Testis (tissue), 3 donors: ENCODE data around the gene SARS1. TPM values are rescaled to one million over a fixed set of nuclear protein-coding genes. Genes with fewer than 3 reads are reported as not detected.

Experiments
- DNase-seq: peaks from one replicate; pipeline ENCODE4 v3.0.0-alpha.2; 2019
- H3K27ac ChIP-seq, 2 donors: fragments of 200-600 bp; sonication (generic); one replicate each; pipeline ENCODE4 v1.5.1; 2019
- H3K27me3 ChIP-seq: fragments of 200-600 bp; sonication (generic); one replicate; pipeline ENCODE4 v1.5.1; 2019
- H3K36me3 ChIP-seq: fragments of 200-600 bp; sonication (generic); one replicate; pipeline ENCODE4 v1.5.1; 2017; ENCODE audit warnings: low read depth; ENCODE audit errors: missing control alignments
- H3K4me1 ChIP-seq: fragments of 200-600 bp; sonication (generic); one replicate; pipeline ENCODE4 v1.5.1; 2019
- H3K4me3 ChIP-seq, 2 donors: fragments of 200-600 bp; sonication (generic); one replicate each; pipeline ENCODE4 v1.5.1; 2017 to 2019
- H3K9me3 ChIP-seq: fragments of 200-600 bp; sonication (generic); one replicate; pipeline ENCODE4 v1.5.1; 2017
- CTCF ChIP-seq, 3 experiments: fragments of 450-650 bp in 2 of 3; fragments of 200-600 bp in 1 of 3; sonication (generic) in 1 of 3; IDR thresholded peaks; one replicate each; pipeline ENCODE4 v1.5.1; 2016 to 2019; ENCODE audit warnings: antibody characterized with exemption in 3 of 3, mild to moderate bottlenecking in 2 of 3, moderate library complexity in 1 of 3
- POLR2A ChIP-seq: fragments of 450-650 bp; IDR thresholded peaks from one replicate; pipeline ENCODE4 v1.6.1; 2017; ENCODE audit warnings: antibody characterized with exemption, mild to moderate bottlenecking, moderate library complexity
- WGBS, 2 donors: methylation state at CpG; one replicate each; pipeline ENCODE4 v1.1.5; 2018; 5-methylcytosine and 5-hydroxymethylcytosine counted together
- intact Hi-C: fragments of 100-400 bp; cut with DNase I; formaldehyde crosslinking; loops from one replicate; pipeline ENCODE4 v1.15.1; 2023; ENCODE audit warnings: low total_unique reads
- polyA plus RNA-seq: library from polyadenylated mRNA; stranded (reverse); fragments of 350-450 nt; fragmentation: Illumina TruSeq; extraction: RNeasy Lipid Tissue Mini Kit (QIAGEN cat#74804); gene quantifications from one replicate; pipeline ENCODE4 v1.2.3, GENCODE V29; 2014; ENCODE audit warnings: low read depth, low replicate concordance; ENCODE audit not compliant: insufficient read depth
- total RNA-seq, 2 donors: library from RNA; depleted of rRNA; stranded (reverse); fragments of >200 nt; gene quantifications; one replicate each; pipeline ENCODE4 v1.2.3, GENCODE V29; 2016

The SARS1 gene
- total and polyA plus RNA-seq, 3 donors from 2014 or later = 112 to 149 (median 132) TPM

GRCh38 chr1:109263597-109264378 lies 50.1 kb downstream of the SARS1 start:
- 69% methylated on average over 10 to 29 of the region's 29 CpGs for WGBS, 2 donors
- Histone ChIP-seq H3K9me3 (no peaks in the 10 kb centered on the region), H3K36me3 (no peaks in the 10 kb centered on the region), H3K4me3 (no peak overlapping the region), H3K27me3 (no peaks in the 10 kb centered on the region), H3K4me1 (peaks cover 16% of the 10 kb centered on the region), H3K27ac (no peak overlapping the region)
- intact Hi-C loops = loop anchor here (5.0 kb wide), 1 partner anchor 139 kb away; no protein-coding TSS in a partner anchor
- TF ChIP-seq POLR2A = no peak
- peak; percentile 93 to 100 (median 99) for TF ChIP-seq CTCF (IDR thresholded peaks at IDR 0.05)
- DNase-seq = peak; percentile 93

GRCh38 chr1:109264379-109264755 lies 50.6 kb downstream of the SARS1 start:
- Histone ChIP-seq H3K4me3 (no peak overlapping the region), H3K36me3 (no peaks in the 10 kb centered on the region), H3K9me3 (no peaks in the 10 kb centered on the region), H3K27me3 (no peaks in the 10 kb centered on the region), H3K27ac (no peak overlapping the region), H3K4me1 (peaks cover 10% of the 10 kb centered on the region)
- DNase-seq = no peak
- TF ChIP-seq POLR2A (no peak), CTCF (IDR thresholded peaks at IDR 0.05) (no peak)
- 79 to 100% methylated on average over 1 to 9 of the region's 9 CpGs for WGBS, 2 donors
- intact Hi-C loops = loop anchor here (5.0 kb wide), 1 partner anchor 138 kb away; no protein-coding TSS in a partner anchor

- no peak overlapping the region for H3K4me3 ChIP-seq
- H3K36me3 ChIP-seq = no peaks in the 10 kb centered on the region
- intact Hi-C loops = no loop called here
- WGBS, 2 donors = 94 to 100% methylated on average over 3 to 4 of the region's 4 CpGs
- no peak for DNase-seq
- peaks cover 3% of the 10 kb centered on the region for H3K4me1 ChIP-seq
- H3K9me3 ChIP-seq = no peaks in the 10 kb centered on the region
- TF ChIP-seq POLR2A (no peak), CTCF (IDR thresholded peaks at IDR 0.05) (no peak)
- no peaks in the 10 kb centered on the region for H3K27me3 ChIP-seq
- H3K27ac ChIP-seq = no peak overlapping the region
Measured at GRCh38 chr1:109265016-109265415, 51.3 kb downstream of the SARS1 start.

GRCh38 chr1:109265741-109266330 lies 52.1 kb downstream of the SARS1 start:
- DNase-seq = no peak
- Histone ChIP-seq H3K9me3 (no peaks in the 10 kb centered on the region), H3K4me1 (no peaks in the 10 kb centered on the region), H3K4me3 (no peak overlapping the region), H3K27ac (no peak overlapping the region), H3K36me3 (no peaks in the 10 kb centered on the region), H3K27me3 (no peaks in the 10 kb centered on the region)
- intact Hi-C loops = no loop called here
- TF ChIP-seq POLR2A = no peak
- no peak for TF ChIP-seq CTCF (IDR thresholded peaks at IDR 0.05)
- 96 to 100% methylated on average over 4 to 13 of the region's 13 CpGs for WGBS, 2 donors
